SU-DHL-6 (cell line): ENCODE results near the gene C5AR2.

Experiments
- H2AFZ ChIP-seq: fragments of 200-600 bp; sonication (generic); 2 replicates; pipeline ENCODE4 v1.6.1; 2014; ENCODE audit warnings: low read depth, mild to moderate bottlenecking, moderate library complexity, mixed read lengths, antibody characterized with exemption, low read length; ENCODE audit not compliant: severe bottlenecking
- H3F3A ChIP-seq: fragments of 200-600 bp; shearing (Covaris generic); 2 replicates; pipeline ENCODE4 v1.6.0; 2016; ENCODE audit warnings: antibody characterized with exemption, mild to moderate bottlenecking; ENCODE audit not compliant: insufficient read depth
- H3K27ac ChIP-seq: fragments of 200-600 bp; sonication (generic); 2 replicates; pipeline ENCODE4 v1.5.1; 2016; ENCODE audit warnings: low read depth, mild to moderate bottlenecking, low read length, moderate library complexity, mixed read lengths
- H3K27me3 ChIP-seq: fragments of 200-600 bp; sonication (generic), shearing (Covaris generic); 2 replicates; pipeline ENCODE4 v1.6.0; 2014; ENCODE audit warnings: mild to moderate bottlenecking, low read length
- H3K36me3 ChIP-seq: fragments of 200-600 bp; sonication (generic); 2 replicates; pipeline ENCODE4 v1.6.1; 2014; ENCODE audit warnings: mild to moderate bottlenecking, low read length, mixed read lengths
- H3K4me2 ChIP-seq: fragments of 300-600, 200-600 bp; shearing (Covaris generic), sonication (generic); 2 replicates; pipeline ENCODE4 v1.6.0; 2014; ENCODE audit warnings: low read length, low read depth, mild to moderate bottlenecking; ENCODE audit not compliant: poor library complexity, severe bottlenecking
- H3K4me3 ChIP-seq: fragments of 200-600 bp; sonication (generic); 2 replicates; pipeline ENCODE4 v1.5.1; 2014; ENCODE audit warnings: antibody characterized with exemption, low read length, mild to moderate bottlenecking, mixed read lengths; ENCODE audit not compliant: insufficient read depth, poor library complexity, severe bottlenecking
- H3K79me2 ChIP-seq: fragments of 200-600 bp; sonication (generic); 2 replicates; pipeline ENCODE4 v1.6.1; 2014; ENCODE audit warnings: mild to moderate bottlenecking, low read length, moderate library complexity; ENCODE audit not compliant: insufficient read depth
- H3K9ac ChIP-seq: fragments of 200-600 bp; sonication (generic); 2 replicates; pipeline ENCODE4 v1.7.0; 2014; ENCODE audit warnings: mild to moderate bottlenecking, low read length
- H3K9me2 ChIP-seq: fragments of 200-600 bp; sonication (generic); replicated peaks from 2 replicates; pipeline ENCODE4 v1.6.1; 2014; ENCODE audit warnings: low read length; ENCODE audit not compliant: insufficient read depth
- H3K9me3 ChIP-seq: fragments of 200-600 bp; sonication (generic); 2 replicates; pipeline ENCODE4 v1.6.1; 2014; ENCODE audit warnings: low read length, mixed read lengths; ENCODE audit not compliant: insufficient read depth
- H4K20me1 ChIP-seq: fragments of 200-600 bp; sonication (generic); 2 replicates; pipeline ENCODE4 v1.6.1; 2014; ENCODE audit warnings: low read depth, mild to moderate bottlenecking, antibody characterized with exemption, low read length, moderate library complexity, mixed read lengths
- EZH2phosphoT487 ChIP-seq: fragments of 200-600 bp; sonication (generic), shearing (Covaris generic); conservative IDR thresholded peaks from 2 replicates; pipeline ENCODE4 v1.6.1; 2018; ENCODE audit warnings: mild to moderate bottlenecking, antibody characterized with exemption, low read length, moderate library complexity, mixed read lengths
- TF ChIP-seq, protein P1 (sequence below): fragments of 200-600 bp; sonication (generic); IDR thresholded peaks from one replicate; pipeline ENCODE4 v1.5.1; 2017; ENCODE audit warnings: antibody characterized with exemption, mild to moderate bottlenecking, low read length, moderate library complexity; ENCODE audit not compliant: insufficient read depth, poor library complexity, severe bottlenecking

Gene C5AR2

GRCh38 chr19:47322058-47322457 is 9.9 kb upstream of the C5AR2 start:
- no peaks in the 10 kb centered on the region for H3K36me3 ChIP-seq
- no peaks in the 10 kb centered on the region for H3K9me2 ChIP-seq
- H3K9ac ChIP-seq: no peak overlapping the region
- H3K27ac ChIP-seq: no peak overlapping the region
- no peak for TF ChIP-seq EZH2phosphoT487
- TF ChIP-seq, protein P1, sequence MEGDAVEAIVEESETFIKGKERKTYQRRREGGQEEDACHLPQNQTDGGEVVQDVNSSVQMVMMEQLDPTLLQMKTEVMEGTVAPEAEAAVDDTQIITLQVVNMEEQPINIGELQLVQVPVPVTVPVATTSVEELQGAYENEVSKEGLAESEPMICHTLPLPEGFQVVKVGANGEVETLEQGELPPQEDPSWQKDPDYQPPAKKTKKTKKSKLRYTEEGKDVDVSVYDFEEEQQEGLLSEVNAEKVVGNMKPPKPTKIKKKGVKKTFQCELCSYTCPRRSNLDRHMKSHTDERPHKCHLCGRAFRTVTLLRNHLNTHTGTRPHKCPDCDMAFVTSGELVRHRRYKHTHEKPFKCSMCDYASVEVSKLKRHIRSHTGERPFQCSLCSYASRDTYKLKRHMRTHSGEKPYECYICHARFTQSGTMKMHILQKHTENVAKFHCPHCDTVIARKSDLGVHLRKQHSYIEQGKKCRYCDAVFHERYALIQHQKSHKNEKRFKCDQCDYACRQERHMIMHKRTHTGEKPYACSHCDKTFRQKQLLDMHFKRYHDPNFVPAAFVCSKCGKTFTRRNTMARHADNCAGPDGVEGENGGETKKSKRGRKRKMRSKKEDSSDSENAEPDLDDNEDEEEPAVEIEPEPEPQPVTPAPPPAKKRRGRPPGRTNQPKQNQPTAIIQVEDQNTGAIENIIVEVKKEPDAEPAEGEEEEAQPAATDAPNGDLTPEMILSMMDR: no peak
- no peak overlapping the region for H3K4me3 ChIP-seq
- no peaks in the 10 kb centered on the region for H4K20me1 ChIP-seq
- no peak overlapping the region for H3K4me2 ChIP-seq
- H3K9me3 ChIP-seq: no peaks in the 10 kb centered on the region
- no peaks in the 10 kb centered on the region for H3K27me3 ChIP-seq
- H3F3A ChIP-seq: no peaks in the 10 kb centered on the region
- H2AFZ ChIP-seq: no peak overlapping the region
- H3K79me2 ChIP-seq: no peaks in the 10 kb centered on the region

DNA sequence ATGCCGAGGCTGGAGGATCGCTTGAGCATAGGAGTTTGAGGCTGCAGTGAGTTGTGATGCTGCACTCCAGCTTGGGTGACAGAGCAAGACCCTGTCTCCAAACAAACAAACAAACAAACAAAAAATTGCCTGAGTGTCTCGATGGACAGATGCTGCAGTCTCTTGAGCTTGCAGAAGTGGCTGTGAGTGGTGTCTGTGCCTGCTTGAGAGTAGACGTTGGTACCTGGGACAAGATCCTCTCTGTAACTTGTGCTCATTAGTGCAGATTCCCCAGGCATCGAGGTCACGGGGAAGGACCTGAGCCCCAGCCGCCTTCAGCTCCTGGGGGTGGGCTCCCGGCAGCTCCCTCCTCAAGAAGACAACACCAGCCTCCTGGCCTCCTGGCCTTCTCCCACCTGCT is 8.6 kb upstream of the C5AR2 start:
- H3K4me2 ChIP-seq: no peak overlapping the region
- no peaks in the 10 kb centered on the region for H4K20me1 ChIP-seq
- no peak overlapping the region for H3K4me3 ChIP-seq
- no peak overlapping the region for H3K27ac ChIP-seq
- H3K9ac ChIP-seq: no peak overlapping the region
- no peaks in the 10 kb centered on the region for H3K27me3 ChIP-seq
- no peaks in the 10 kb centered on the region for H3K9me2 ChIP-seq
- H3K79me2 ChIP-seq: no peaks in the 10 kb centered on the region
- H3K36me3 ChIP-seq: no peaks in the 10 kb centered on the region
- H2AFZ ChIP-seq: no peak overlapping the region
- no peaks in the 10 kb centered on the region for H3F3A ChIP-seq
- H3K9me3 ChIP-seq: no peaks in the 10 kb centered on the region
- TF ChIP-seq, protein P1: no peak
- no peak for TF ChIP-seq EZH2phosphoT487

- Histone ChIP-seq H3K9me3 (no peaks in the 10 kb centered on the region), H2AFZ (no peak overlapping the region), H3K9me2 (no peaks in the 10 kb centered on the region), H3K27ac (no peak overlapping the region), H3K4me3 (no peak overlapping the region), H4K20me1 (no peaks in the 10 kb centered on the region), H3K79me2 (no peaks in the 10 kb centered on the region), H3K4me2 (no peak overlapping the region), H3K36me3 (no peaks in the 10 kb centered on the region), H3F3A (no peaks in the 10 kb centered on the region), H3K27me3 (no peaks in the 10 kb centered on the region), H3K9ac (no peak overlapping the region)
- TF ChIP-seq, protein P1: no peak
- TF ChIP-seq EZH2phosphoT487: no peak
Measured at GRCh38 chr19:47323872-47324271, 8.1 kb upstream of the C5AR2 start.
